ENCODE data around the gene NACC1.

NACC1 gene

DNA sequence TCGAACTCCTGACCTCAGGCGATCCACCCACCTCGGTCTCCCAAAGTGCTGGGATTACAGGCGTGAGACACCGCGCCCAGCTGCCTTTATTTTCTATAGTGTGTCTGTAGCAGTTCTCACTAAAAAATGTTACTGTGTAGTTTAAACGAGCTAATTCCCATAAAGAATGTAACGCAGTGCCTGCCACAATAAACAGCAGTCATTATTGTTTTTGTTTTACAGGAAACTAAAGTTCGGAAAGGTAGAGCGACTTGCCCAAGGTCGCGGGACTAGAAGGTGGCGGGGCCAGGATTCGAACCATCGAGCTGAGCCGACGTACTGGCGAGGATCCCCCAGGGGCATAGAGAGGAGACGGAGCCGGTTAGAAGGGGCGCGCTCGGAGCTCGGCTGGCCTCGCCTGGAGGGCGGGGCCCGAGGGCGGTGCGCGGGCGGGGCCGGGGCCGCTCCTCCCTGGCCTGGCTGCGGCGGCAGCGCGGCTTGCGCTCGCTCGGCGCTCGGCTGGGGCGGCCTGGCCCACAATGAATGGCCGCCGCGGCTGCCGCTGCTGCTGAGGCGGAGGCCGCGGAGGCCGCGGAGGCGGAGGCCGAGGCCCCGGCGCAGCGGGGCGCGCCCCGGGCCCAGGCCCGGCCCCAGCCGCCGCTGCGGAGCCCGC, at the start of gene NACC1:
TSS of gene NACC1 (plus strand) at position 493 of the 652 bp plus-strand sequence. CDS start 16,944 bp downstream, outside the sequence.
- in situ Hi-C loops (cut with MboI; ENCODE audit: low sequenced_read_pairs) = no loop called here

DNA sequence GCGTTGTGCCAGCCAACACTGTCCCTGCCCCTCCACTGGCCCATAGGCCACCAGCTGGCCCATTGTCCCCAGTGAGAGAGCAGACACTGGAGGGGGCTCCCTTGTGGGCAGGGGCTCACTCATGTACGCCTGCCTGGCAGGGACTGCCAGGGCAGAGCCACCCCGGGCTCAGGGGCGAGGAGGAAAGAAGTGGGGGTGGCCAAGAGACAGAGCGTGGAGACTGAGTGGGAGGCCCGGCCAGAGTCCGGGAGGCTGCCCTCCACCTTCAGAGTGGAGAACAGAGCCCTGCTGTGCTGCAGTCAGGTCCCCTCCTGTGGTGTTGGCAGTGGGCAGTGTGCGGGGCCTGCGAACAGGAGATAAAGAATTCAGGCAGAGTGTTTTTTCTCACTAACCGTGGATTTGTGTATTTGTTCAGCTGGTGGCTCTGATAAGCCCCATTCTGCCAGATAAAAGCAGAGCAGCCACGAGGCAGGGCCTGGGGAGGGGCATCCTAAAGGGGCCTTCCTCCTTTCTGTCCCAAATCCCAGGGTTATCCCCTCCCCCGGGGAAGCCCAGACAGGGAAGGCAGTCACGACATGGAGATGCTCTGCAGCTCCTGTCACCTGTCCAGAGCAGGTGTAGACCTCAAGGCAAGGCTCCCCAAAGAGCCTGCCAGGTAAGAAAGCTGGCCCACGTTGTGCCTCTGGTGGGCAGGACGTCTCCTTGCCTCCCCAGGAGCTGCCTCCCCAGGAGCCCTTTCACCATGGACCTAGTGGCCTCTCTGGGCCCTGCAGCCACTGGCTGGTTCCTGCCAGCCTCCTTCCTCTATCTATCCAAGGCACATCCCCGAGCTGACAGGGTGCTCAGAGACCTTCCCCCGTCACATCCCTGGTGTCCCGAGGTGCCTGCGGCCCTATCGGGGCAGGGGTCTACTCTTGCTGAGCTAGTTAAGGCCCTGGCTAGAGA, 48.4 kb upstream of the NACC1 start:
- in situ Hi-C loops (cut with MboI; ENCODE audit: low sequenced_read_pairs) = no loop called here

DNA sequence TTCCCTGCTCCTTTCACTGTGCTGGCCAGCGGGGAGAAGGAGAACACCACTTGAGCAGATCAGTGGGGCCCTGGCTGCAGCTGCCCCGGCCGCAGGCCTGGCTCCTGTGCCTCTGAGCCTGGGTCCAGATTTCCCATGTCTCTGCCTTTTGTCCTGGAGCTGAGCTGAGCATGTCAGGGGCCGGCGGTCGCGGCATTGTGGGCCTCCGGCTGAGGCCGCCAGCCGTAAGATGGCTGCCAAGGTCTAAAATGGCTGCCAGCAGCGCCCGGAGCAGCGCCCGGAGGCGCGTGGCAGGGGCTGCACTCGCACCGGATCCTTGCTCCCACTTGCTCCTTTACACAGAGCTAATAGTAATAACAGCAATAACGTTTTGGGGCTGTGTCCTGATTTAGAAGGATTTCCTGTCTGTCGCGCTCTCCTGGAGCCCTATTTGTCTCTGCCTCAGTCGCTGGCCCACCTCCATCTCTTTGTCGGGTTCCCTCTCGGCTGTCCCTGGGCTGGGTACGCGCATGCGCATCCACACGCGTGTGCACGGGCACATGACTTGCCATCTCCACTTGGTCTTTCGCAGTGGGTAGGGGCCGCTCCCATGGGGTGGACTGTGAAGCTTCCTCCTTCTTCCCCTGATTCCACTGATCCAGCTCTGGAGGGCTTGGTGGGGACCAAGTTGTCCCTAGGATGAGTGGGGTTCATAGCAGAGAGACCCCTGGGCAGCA, 47.5 kb upstream of the NACC1 start:
- in situ Hi-C loops (cut with MboI; ENCODE audit: low sequenced_read_pairs) = no loop called here

DNA sequence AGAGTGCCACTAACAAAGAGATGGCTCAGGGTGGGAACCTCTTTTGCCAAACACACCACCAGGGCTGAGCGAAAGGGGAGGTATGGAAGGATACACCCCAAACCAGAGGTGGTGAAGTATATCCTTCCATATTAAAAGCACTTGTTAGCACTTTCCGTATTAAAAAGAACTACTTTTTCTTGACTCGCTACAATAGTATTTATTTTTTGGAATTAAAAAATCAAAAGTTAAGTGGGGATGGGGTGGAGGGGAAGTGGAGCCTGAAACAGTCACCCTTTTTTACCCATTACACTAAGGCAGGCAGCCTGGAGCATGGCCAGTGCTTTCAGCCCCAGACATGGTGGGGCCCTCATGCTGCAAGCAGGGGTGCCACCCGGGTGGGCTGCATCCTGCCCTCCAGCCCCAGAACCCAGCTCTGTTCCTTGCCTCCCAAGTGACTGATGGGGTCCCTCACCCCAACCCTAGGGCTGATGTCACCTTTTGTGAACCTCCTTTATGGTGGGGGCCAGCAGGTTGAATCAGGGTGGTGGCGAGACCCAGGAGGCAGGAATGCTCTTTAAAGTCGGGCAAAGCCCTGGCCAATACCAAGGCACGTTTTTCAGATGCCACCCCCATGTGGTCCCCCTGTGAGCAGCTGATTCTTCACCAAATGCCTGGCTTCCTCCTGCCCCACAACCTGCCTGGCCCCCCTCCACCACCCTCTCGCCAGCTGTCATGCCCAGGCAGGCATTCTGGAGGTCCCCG, 46.4 kb upstream of the NACC1 start:
- in situ Hi-C loops (cut with MboI; ENCODE audit: low sequenced_read_pairs) = no loop called here

DNA sequence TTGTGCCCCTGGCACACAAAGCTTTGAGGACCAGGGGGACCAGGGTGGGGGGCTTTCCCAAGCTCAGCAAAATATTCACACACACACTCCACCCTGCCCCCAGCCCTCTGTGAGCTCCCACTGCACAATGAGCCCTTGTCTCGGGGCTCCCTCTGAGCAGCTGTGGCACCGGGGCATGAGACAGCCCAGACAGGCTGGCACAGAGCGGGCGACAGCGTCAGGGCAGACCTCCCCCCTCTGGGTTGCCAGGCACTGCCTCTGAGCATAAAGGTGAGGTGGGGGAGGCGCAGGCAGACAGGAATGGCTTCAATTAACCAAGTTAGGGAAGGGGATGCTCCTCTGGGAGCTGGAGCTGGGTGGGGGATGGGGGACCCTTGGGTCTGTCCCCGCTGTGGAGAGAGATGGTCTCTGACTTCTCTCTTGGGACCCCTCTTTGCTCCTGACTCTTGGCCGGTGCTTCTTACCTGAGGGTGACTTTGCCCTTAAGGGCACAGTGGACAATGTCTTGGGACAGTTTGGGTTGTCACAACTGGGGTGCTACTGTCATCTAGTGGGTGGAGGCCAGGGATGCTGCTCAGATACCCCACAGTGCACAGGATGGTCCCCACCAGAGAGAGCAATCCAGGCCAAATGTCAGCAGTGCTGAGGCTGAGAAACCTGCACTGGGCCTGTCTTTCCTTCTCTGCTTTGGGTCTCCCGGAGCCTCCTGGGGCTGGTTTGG, 45.7 kb upstream of the NACC1 start:
- in situ Hi-C loops (cut with MboI; ENCODE audit: low sequenced_read_pairs) = no loop called here

DNA sequence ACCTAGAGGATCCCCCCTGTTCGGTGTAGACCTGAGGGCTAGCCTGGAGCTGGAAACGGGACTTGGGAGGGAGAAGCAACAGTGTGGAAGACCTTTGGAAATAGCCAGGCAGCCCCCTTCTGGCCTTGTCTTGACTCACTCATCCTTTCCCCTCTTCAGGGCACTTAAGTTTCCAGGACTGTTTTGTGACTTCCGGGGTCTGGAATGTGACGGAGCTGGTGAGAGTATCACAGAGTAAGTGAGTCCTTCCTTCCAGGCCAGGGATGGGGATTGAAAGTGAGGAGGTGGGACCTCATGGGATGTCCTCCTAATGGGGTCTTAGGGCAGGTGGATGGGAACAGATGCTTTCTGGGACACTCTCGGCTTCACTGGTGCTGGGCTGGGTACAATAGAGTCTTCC, 44.8 kb upstream of the NACC1 start:
- in situ Hi-C loops (cut with MboI; ENCODE audit: low sequenced_read_pairs) = no loop called here

DNA sequence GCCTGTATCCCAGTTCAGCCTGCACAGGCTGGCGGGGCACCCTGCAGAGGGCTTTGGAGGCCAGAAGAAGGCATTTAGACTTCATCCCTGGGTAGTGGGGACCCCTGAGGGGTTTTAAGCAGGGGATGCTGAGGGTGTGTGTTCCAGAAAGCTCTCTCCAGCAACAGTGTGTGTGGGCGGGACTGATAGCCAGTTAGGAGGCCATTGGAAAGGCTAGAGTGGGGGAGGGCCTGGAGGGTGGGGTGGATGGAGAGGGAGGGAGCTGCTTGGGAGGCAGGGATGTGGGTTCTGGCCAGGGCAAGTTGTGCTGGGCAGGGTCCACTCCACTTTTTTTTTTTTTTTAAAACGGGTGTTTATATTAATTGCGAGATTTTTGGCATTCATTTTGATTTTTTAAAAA, 43.7 kb upstream of the NACC1 start:
- in situ Hi-C loops (cut with MboI; ENCODE audit: low sequenced_read_pairs) = no loop called here

DNA sequence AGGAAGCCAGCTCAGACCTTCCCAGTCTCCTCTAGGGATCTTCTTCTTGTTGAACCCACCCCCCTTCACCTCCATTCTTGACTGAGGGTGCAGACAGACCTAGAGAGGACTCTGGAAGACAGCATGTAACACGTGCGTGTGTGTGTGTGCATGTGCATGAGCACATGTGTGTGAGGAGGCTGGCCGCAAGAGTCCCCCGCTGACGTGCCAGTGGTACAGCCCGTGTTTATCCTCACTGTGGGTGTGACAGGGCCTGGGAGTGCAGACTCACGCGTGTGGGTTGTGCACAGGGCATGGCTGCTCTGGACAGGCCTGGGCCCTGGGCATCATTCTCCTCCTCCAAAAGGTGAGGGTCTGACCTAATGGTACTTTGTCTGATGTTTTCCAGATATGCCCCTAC, 41.7 kb upstream of the NACC1 start:
- in situ Hi-C loops (cut with MboI; ENCODE audit: low sequenced_read_pairs) = no loop called here

DNA sequence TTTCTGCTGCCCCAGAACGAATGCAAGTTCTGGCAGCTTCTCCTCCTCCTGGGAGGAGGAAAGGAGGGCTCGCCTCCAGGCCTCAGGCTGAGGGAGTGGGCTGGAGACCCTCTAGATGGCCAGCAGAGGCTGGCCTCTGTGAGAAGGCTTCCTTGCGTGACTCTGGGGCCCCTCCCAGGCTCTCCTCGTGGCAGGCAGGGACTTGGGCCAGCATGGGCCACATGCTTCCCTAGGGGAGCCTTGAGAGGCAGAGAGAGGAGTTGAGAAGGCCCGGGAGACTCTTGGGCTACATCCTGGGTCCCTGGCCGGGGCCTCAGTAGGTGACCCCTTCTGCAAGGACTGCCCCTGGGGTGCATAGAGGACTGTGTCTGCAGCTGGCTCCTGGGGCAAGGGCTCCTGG, 41.3 kb upstream of the NACC1 start:
- in situ Hi-C loops (cut with MboI; ENCODE audit: low sequenced_read_pairs) = no loop called here

DNA sequence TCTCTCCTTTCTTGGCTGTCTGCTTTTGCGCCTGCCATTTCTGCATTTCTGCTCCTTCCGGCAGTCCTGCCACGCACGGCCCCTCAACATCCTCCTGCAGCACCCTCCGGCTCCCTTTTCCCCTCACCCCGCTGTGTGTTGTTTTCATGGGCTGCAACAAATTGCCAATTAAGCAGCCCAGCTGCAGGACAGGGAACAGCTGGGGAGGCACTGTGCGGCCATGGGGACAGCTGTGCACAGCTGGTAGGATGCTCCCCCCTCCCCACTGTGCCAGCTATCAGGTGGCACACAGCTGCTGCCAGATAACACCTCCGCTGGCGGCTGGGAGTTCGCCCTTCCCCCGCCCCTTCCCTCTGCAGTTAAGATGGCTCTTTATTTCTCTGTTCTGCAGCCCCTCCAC, 40.8 kb upstream of the NACC1 start:
- in situ Hi-C loops (cut with MboI; ENCODE audit: low sequenced_read_pairs) = no loop called here

DNA sequence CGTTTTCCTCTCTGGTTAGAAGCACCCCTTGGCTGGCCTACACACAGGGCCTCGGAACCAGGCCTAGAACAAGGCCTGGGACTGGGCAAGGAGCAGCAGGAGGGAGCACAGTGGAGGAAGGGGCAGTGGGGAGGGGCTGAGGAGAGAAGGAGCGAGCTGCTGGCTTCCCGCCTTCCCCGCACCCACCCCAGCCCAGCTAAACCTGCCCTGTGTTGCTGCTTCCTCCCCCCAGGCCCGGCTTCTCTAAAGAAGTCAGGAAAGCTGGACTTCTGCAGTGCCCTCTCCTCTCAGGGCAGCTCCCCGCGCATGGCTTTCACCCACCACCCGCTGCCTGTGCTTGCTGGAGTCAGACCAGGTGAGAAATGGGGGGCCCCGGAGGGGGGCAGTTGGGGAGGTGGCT, 39.7 kb upstream of the NACC1 start:
- in situ Hi-C loops (cut with MboI; ENCODE audit: low sequenced_read_pairs) = no loop called here

DNA sequence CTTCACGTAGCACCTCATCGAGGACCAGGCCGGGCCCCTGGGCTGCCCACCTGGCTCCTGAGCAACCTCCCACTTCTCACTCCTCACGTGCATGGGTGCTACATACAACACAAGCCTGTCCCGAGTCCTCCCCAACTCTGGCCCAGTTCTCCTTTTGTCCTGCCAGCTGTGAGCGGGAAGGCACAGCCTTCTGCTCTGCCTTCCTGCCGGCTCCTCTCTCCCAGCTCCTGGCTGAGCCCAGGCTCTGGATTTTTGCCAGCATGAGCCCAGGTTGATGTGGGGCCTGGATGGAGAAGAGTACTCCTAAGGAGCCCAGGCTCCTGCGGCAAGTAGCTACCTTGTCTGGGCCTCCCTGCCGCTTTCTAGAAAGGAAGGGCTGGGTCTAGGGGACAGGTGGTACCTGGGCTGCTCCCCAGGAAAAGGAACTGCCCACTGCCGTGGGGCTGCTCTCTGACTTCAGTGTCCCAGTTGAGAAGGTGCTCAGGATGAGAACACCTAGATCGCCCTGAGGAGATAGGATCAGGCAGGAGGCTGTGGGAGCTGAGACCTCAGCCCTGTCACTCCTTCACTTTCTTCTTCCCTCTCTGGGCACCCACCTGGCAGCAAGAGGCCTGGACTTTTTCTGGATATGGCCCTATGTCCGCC, 39.0 kb upstream of the NACC1 start:
- in situ Hi-C loops (cut with MboI; ENCODE audit: low sequenced_read_pairs) = no loop called here

DNA sequence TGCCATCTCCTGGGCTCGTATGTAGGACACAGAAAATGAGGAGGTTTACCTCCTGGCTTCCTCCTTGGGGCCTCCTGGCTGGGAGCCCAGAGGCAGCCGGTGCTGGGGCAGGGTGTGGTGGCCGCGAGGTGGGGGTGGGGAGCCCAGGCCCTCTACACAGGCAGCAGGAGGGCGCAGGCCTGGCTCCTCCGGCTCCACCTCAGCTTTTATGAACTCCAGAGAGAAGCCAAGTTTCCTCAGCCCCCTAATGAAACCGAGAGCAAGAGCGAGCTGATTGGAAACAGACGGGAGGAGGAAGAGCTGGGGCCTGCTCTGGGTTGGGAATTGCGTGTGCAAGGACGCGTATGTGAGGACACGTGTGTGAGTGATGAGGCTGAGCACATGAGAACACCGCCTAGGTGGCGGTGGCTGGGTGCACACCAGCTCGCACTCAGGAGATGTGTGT, 38.5 kb upstream of the NACC1 start:
- in situ Hi-C loops (cut with MboI; ENCODE audit: low sequenced_read_pairs) = no loop called here

DNA sequence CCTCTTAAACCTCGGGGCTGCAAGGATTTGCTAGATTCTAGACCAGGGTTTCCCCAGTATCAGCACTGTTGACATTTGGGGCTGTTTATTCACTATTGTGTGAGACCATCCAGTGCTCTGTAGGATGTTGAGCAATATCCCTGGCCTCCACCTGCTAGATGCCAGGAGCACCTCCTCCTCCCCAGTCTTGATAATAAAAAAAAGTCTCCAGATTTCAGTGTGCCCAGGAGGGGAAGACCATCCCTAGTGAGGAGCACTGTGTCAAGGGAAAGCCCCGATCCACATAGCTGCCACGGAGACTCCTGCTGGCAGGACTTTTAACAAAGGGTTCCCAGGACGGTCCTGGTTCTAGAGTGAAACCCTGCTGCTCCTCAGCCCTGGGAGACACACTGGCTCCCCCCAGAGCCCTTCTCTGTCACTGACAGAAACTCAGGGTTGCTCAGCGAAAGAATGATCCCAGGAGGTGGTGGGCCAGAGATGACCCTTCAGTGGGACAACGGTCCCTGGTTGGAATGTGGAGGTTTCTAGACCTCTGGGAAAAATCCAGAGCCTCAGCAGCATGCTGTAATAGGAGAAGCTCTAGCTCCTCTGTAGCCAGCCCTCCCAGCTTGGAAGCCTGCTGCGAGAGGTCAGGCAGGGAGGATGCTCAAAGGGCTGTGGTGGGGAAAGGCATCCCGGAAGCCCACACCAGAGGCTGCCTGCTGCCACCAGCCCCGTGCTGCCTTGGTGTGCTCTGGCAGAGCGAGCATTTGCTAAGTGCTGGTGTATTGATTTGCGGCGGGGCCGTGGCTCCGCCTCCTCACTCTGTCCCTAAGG, 35.7 kb upstream of the NACC1 start:
- in situ Hi-C loops (cut with MboI; ENCODE audit: low sequenced_read_pairs) = no loop called here

DNA sequence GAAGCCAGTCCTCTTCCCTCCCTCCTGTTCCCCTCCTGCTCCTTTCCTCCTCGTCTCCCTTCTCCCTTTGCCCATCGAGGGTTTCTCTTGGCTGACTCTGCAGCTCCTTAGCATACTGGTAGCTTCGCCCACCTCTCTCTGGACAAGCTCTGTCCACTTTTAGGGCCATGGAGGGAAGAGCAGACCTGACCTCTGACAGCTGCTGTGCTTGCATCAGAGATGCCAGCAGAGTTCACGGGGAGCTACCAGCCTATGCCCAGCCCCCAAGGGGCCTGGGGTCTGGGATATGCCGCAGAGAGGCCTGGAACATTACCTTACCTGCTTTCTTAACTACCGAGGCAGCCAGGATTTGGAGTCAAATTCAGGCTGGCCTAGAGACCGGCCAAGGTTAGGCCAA, 35.1 kb upstream of the NACC1 start:
- in situ Hi-C loops (cut with MboI; ENCODE audit: low sequenced_read_pairs) = no loop called here

DNA sequence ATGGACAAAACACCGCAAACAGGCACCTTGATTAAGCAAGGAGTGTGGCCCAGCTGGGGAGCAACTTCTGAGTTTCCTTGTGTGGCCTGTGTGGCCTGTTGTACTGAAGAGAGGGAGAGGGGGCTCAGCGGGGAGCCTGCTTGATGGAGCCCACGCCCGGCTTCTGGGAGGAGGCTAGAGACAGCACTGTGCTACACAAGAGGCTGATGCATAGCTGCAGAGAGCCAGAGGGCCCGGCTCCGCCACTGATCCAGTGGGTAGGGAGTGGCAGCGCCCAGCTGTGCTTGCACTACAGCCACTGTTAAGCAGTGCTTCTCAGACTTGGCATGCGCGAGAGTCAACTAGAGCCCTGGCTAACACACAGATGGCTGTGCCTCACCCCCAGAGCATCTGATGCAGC, 34.4 kb upstream of the NACC1 start:
- in situ Hi-C loops (cut with MboI; ENCODE audit: low sequenced_read_pairs) = no loop called here

DNA sequence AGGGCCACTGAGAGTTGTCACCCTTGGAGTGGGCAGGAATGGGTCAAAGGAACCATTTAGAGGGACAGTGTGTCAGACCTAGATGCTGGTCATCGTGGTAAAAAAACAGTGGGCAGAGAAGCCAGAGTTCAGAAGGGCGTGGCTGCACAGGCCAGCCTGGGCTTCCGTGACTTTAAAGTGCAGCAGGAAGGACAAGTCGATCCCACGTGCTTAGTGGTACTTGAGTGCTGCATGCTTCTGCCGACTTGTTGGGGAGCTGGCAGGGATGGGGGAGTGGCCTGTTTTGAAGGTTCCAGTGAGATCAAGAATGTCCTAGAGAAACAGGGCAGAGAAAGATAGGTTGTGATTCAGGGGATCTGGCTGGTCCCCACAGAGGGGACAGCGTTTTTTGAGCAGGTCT, 32.4 kb upstream of the NACC1 start:
- in situ Hi-C loops (cut with MboI; ENCODE audit: low sequenced_read_pairs) = no loop called here

DNA sequence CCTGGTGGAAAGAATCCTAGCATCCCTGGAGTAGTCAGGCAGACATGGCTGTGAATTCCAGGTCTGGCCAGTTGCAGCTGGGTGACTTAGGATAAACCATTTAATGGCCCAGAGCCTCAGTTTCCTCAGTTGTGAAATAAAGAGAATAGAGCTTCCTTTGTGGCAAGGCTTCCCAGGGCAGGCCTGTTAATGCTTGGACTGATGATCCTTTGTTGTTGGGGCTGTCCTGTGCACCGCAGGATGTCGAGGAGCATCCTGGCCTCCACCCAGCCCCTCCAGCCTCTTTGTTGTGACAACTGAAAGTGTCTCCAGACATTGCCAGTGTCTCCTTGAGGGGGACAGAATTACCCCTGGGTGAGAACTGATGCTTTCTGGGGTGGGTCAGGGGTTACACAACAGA, 31.7 kb upstream of the NACC1 start:
- in situ Hi-C loops (cut with MboI; ENCODE audit: low sequenced_read_pairs) = no loop called here

DNA sequence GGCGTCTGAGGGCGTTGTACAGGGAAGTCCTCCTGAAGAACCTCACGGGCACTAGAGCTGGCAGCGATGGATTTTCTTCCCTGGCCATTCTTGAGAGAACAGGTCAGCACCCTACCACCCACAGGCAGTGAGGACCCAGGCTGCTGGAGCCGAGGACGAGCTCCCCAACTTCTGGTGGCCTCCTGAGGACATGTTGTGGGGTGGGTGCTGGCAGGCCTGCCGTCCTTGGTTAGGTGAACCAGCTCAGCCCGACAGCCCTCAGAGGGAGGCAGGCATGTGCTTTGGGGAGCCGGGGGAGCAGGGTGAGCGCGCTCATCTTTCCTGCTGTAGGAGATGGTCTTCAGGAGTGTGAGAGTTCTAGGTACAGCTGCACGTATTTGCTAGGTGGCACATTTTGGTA, 30.8 kb upstream of the NACC1 start:
- in situ Hi-C loops (cut with MboI; ENCODE audit: low sequenced_read_pairs) = no loop called here
